CD8-positive, alpha-beta memory T cell (primary cell): Measurements from ENCODE around the gene TNFRSF8. TPM values are rescaled to one million over a fixed set of nuclear protein-coding genes. Genes with fewer than 3 reads are reported as not detected.
A peak's percentile ranks its signal among the peaks of the same experiment; 100 is the strongest.

Experiments used
- CTCF ChIA-PET: fragments of 350-600 bp; sonication (Branson Sonifier 250); formaldehyde crosslinking; loops from one replicate; lab custom pipeline; 2021; ENCODE audit warnings: antibody characterized with exemption; lab: Charles Lee
- POLR2A ChIA-PET: fragments of 350-600 bp; sonication (Branson Sonifier 250); formaldehyde crosslinking; loops from one replicate; lab custom pipeline; 2021; ENCODE audit warnings: antibody characterized with exemption; lab: Charles Lee
- DNase-seq, 5 donors: peaks; one replicate each; pipeline versions ENCODE4 v3.0.0 to v3.0.0-alpha.2; 2020 to 2022; ENCODE audit warnings: mixed read lengths in 1 of 5
- H3K27ac ChIP-seq: one replicate; pipeline ENCODE4 v1.7.0; 2013; ENCODE audit warnings: low read depth, mild to moderate bottlenecking, low read length, moderate library complexity
- H3K27me3 ChIP-seq: 2 replicates; pipeline ENCODE4 v1.7.0; 2013; ENCODE audit warnings: low read length, mild to moderate bottlenecking; ENCODE audit not compliant: insufficient read depth, poor library complexity, severe bottlenecking
- H3K36me3 ChIP-seq: 2 replicates; pipeline ENCODE4 v1.7.0; 2013; ENCODE audit warnings: mild to moderate bottlenecking, low read length, moderate library complexity; ENCODE audit not compliant: insufficient read depth
- H3K4me1 ChIP-seq: 2 replicates; pipeline ENCODE4 v1.7.0; 2013; ENCODE audit warnings: mild to moderate bottlenecking, low read length, moderate library complexity; ENCODE audit not compliant: insufficient read depth
- H3K4me3 ChIP-seq: 2 replicates; pipeline ENCODE4 v1.7.0; 2013; ENCODE audit warnings: mild to moderate bottlenecking, low read length
- H3K9me3 ChIP-seq: 2 replicates; pipeline ENCODE4 v1.7.0; 2013; ENCODE audit warnings: mild to moderate bottlenecking, low read length
- H3K27ac Mint-ChIP-seq, 8 donors: one replicate each; pipeline ENCODE4 v1.8.0; 2020 to 2021; ENCODE audit warnings: mixed read lengths in 8 of 8, mild to moderate bottlenecking in 6 of 8, inconsistent platforms in 3 of 8, moderate library complexity in 3 of 8
- H3K27me3 Mint-ChIP-seq, 2 donors: one replicate each; pipeline ENCODE4 v1.8.0; 2020 to 2021; ENCODE audit warnings: mixed read lengths in 2 of 2, mild to moderate bottlenecking in 1 of 2, moderate library complexity in 1 of 2
- H3K36me3 Mint-ChIP-seq, 3 donors: one replicate each; pipeline ENCODE4 v1.8.0; 2020 to 2021; ENCODE audit warnings: mixed read lengths in 3 of 3, inconsistent platforms in 1 of 3, mild to moderate bottlenecking in 1 of 3
- H3K4me1 Mint-ChIP-seq, 3 donors: one replicate each; pipeline ENCODE4 v1.8.0; 2020 to 2021; ENCODE audit warnings: mixed read lengths in 3 of 3, inconsistent platforms in 1 of 3, mild to moderate bottlenecking in 1 of 3
- H3K4me3 Mint-ChIP-seq, 7 donors: one replicate each; pipeline ENCODE4 v1.8.0; 2020 to 2021; ENCODE audit warnings: mixed read lengths in 7 of 7, mild to moderate bottlenecking in 6 of 7, moderate library complexity in 4 of 7, inconsistent platforms in 2 of 7
- H3K9me3 Mint-ChIP-seq, 5 donors: one replicate each; pipeline ENCODE4 v1.8.0; 2020 to 2022; ENCODE audit warnings: mixed read lengths in 5 of 5, mild to moderate bottlenecking in 3 of 5, moderate library complexity in 2 of 5, inconsistent platforms in 1 of 5
- polyA plus RNA-seq: library from polyadenylated mRNA; unstranded; fragments of 300-500 nt; fragmentation: Illumina TruSeq; gene quantifications from one replicate; pipeline ENCODE4 v1.2.3, GENCODE V29; 2021
- total RNA-seq, 2 experiments: library from RNA; stranded (reverse); gene quantifications; one replicate each; pipeline ENCODE4 v1.2.3, GENCODE V29; 2021

The TNFRSF8 gene
- total and polyA plus RNA-seq, 3 experiments from 2014 or later = 1.5 to 1.9 TPM; not detected in 1

GRCh38 chr1:12150456-12151200 lies 87.5 kb downstream of the TNFRSF8 start:
- Mint-ChIP-seq H3K27me3 (no peaks in the 10 kb centered on the region), H3K27ac (peak overlapping the region; percentile 89 to 99 (median 98)), H3K4me3 (peak overlapping the region; percentile 48 to 82 (median 81)), H3K36me3 (no peaks in the 10 kb centered on the region), H3K4me1 (peaks cover 78 to 89% (median 80%) of the 10 kb centered on the region in 3 donors), H3K9me3 (no peaks in the 10 kb centered on the region)
- ChIA-PET CTCF (interaction anchor here (0.7 to 5.5 kb wide), 12 partner anchors 9 to 440 kb away, joined by 3 to 41 read pairs (median 5); no protein-coding TSS in a partner anchor), POLR2A (interaction anchor here (0.5 to 3.1 kb wide), 11 partner anchors 9 to 242 kb away, joined by 3 to 38 read pairs (median 4); no protein-coding TSS in a partner anchor)
- peaks cover 79% of the 10 kb centered on the region for H3K4me1 ChIP-seq
- no peaks in the 10 kb centered on the region for H3K9me3 ChIP-seq
- peak overlapping the region; percentile 42 for H3K4me3 ChIP-seq
- H3K27ac ChIP-seq = peak overlapping the region; percentile 53
- no peaks in the 10 kb centered on the region for H3K36me3 ChIP-seq
- DNase-seq = peak in 2 of 5 donors; percentile 50 to 51
- no peaks in the 10 kb centered on the region for H3K27me3 ChIP-seq

- no peaks in the 10 kb centered on the region for H3K9me3 Mint-ChIP-seq
- no peaks in the 10 kb centered on the region for H3K36me3 Mint-ChIP-seq
- CTCF ChIA-PET = interaction anchor here (1.0 to 5.5 kb wide), 8 partner anchors 10 to 32 kb away, joined by 3 to 41 read pairs (median 6); no protein-coding TSS in a partner anchor
- H3K4me1 Mint-ChIP-seq = peaks cover 81 to 90% (median 81%) of the 10 kb centered on the region in 3 donors
- H3K27ac Mint-ChIP-seq = peak overlapping the region; percentile 89 to 99 (median 98)
- H3K27me3 ChIP-seq = no peaks in the 10 kb centered on the region
- no peak overlapping the region for H3K27ac ChIP-seq
- peak overlapping the region; percentile 6 to 82 (median 81) for H3K4me3 Mint-ChIP-seq
- H3K36me3 ChIP-seq = no peaks in the 10 kb centered on the region
- H3K27me3 Mint-ChIP-seq = no peaks in the 10 kb centered on the region
- H3K4me1 ChIP-seq = peaks cover 73% of the 10 kb centered on the region
- no peak for DNase-seq
- H3K4me3 ChIP-seq = peak overlapping the region; percentile 42
- no peaks in the 10 kb centered on the region for H3K9me3 ChIP-seq
- POLR2A ChIA-PET = interaction anchor here (1.3 to 3.1 kb wide), 5 partner anchors 8 to 27 kb away, joined by 3 to 38 read pairs (median 6); no protein-coding TSS in a partner anchor
Measured at GRCh38 chr1:12151465-12151864, 88.4 kb downstream of the TNFRSF8 start.

- H3K4me3 Mint-ChIP-seq = peak overlapping the region; percentile 3 to 82 (median 78)
- Histone ChIP-seq H3K4me3 (no peak overlapping the region), H3K27me3 (no peaks in the 10 kb centered on the region), H3K4me1 (peaks cover 70% of the 10 kb centered on the region), H3K9me3 (no peaks in the 10 kb centered on the region), H3K27ac (peak overlapping the region; percentile 6), H3K36me3 (no peaks in the 10 kb centered on the region)
- ChIA-PET CTCF (interaction anchor here (1.1 to 5.5 kb wide), 3 partner anchors 15 to 27 kb away, joined by 3 to 41 read pairs (median 5); no protein-coding TSS in a partner anchor), POLR2A (interaction anchor here (0.8 to 1.3 kb wide), 2 partner anchors 9 to 17 kb away, joined by 3 read pairs; no protein-coding TSS in a partner anchor)
- H3K36me3 Mint-ChIP-seq = no peaks in the 10 kb centered on the region
- DNase-seq = no peak
- no peaks in the 10 kb centered on the region for H3K27me3 Mint-ChIP-seq
- H3K9me3 Mint-ChIP-seq = no peaks in the 10 kb centered on the region
- peak overlapping the region; percentile 89 to 99 (median 98) for H3K27ac Mint-ChIP-seq
- H3K4me1 Mint-ChIP-seq = peaks cover 78 to 88% (median 80%) of the 10 kb centered on the region in 3 donors
Measured at GRCh38 chr1:12152113-12152891, 89.2 kb downstream of the TNFRSF8 start.

GRCh38 chr1:12153181-12153785 lies 90.2 kb downstream of the TNFRSF8 start:
- Mint-ChIP-seq H3K9me3 (no peaks in the 10 kb centered on the region), H3K27ac (peak overlapping the region; percentile 89 to 99 (median 98)), H3K36me3 (no peaks in the 10 kb centered on the region), H3K4me3 (peak overlapping the region in 6 of 7 donors; percentile 29 to 78 (median 52)), H3K27me3 (no peaks in the 10 kb centered on the region), H3K4me1 (peaks cover 81 to 88% (median 82%) of the 10 kb centered on the region in 3 donors)
- no peaks in the 10 kb centered on the region for H3K9me3 ChIP-seq
- DNase-seq = peak in 3 of 5 donors; percentile 25 to 50 (median 31)
- H3K36me3 ChIP-seq = no peaks in the 10 kb centered on the region
- peak overlapping the region; percentile 6 for H3K27ac ChIP-seq
- peaks cover 70% of the 10 kb centered on the region for H3K4me1 ChIP-seq
- H3K4me3 ChIP-seq = no peak overlapping the region
- ChIA-PET CTCF (interaction anchor here (1.1 to 1.8 kb wide), 2 partner anchors 16 to 25 kb away, joined by 3 to 5 read pairs; no protein-coding TSS in a partner anchor), POLR2A (interaction anchor here (0.8 kb wide), 1 partner anchor 8 kb away, joined by 3 read pairs; no protein-coding TSS in a partner anchor)
- H3K27me3 ChIP-seq = no peaks in the 10 kb centered on the region

GRCh38 chr1:12155328-12155727 lies 92.2 kb downstream of the TNFRSF8 start:
- peaks cover 75 to 82% (median 80%) of the 10 kb centered on the region in 3 donors for H3K4me1 Mint-ChIP-seq
- no peaks in the 10 kb centered on the region for H3K36me3 ChIP-seq
- peak overlapping the region in 3 of 7 donors; percentile 37 to 61 (median 55) for H3K4me3 Mint-ChIP-seq
- H3K9me3 ChIP-seq = no peaks in the 10 kb centered on the region
- H3K27ac ChIP-seq = no peak overlapping the region
- CTCF ChIA-PET = interaction anchor here (1.9 kb wide), 1 partner anchor 10 kb away, joined by 5 read pairs; no protein-coding TSS in a partner anchor
- no peaks in the 10 kb centered on the region for H3K27me3 ChIP-seq
- no peaks in the 10 kb centered on the region for H3K27me3 Mint-ChIP-seq
- peak overlapping the region; percentile 47 to 96 (median 82) for H3K27ac Mint-ChIP-seq
- peaks cover 64% of the 10 kb centered on the region for H3K4me1 ChIP-seq
- no peaks in the 10 kb centered on the region for H3K9me3 Mint-ChIP-seq
- POLR2A ChIA-PET = no interaction called here
- H3K36me3 Mint-ChIP-seq = no peaks in the 10 kb centered on the region
- no peak overlapping the region for H3K4me3 ChIP-seq
- DNase-seq = no peak

- Mint-ChIP-seq H3K27me3 (no peaks in the 10 kb centered on the region), H3K9me3 (no peaks in the 10 kb centered on the region), H3K4me3 (peak overlapping the region; percentile 42 to 85 (median 74)), H3K27ac (peak overlapping the region; percentile 82 to 98 (median 90)), H3K36me3 (no peaks in the 10 kb centered on the region), H3K4me1 (peaks cover 75 to 82% (median 80%) of the 10 kb centered on the region in 3 donors)
- Histone ChIP-seq H3K36me3 (no peaks in the 10 kb centered on the region), H3K4me1 (peaks cover 64% of the 10 kb centered on the region), H3K27ac (no peak overlapping the region), H3K4me3 (peak overlapping the region; percentile 32), H3K9me3 (no peaks in the 10 kb centered on the region), H3K27me3 (no peaks in the 10 kb centered on the region)
- ChIA-PET CTCF (interaction anchor here (1.0 to 1.9 kb wide), 5 partner anchors 8 to 33 kb away, joined by 3 to 8 read pairs (median 5); no protein-coding TSS in a partner anchor), POLR2A (interaction anchor here (0.6 to 1.6 kb wide), 2 partner anchors 13 to 21 kb away, joined by 4 to 5 read pairs; no protein-coding TSS in a partner anchor)
- peak in 1 of 5 donors; percentile 27 for DNase-seq
Measured at GRCh38 chr1:12157366-12158231, 94.5 kb downstream of the TNFRSF8 start.
